ENCODE measurements around the gene CHD3.

Gene CHD3

DNA sequence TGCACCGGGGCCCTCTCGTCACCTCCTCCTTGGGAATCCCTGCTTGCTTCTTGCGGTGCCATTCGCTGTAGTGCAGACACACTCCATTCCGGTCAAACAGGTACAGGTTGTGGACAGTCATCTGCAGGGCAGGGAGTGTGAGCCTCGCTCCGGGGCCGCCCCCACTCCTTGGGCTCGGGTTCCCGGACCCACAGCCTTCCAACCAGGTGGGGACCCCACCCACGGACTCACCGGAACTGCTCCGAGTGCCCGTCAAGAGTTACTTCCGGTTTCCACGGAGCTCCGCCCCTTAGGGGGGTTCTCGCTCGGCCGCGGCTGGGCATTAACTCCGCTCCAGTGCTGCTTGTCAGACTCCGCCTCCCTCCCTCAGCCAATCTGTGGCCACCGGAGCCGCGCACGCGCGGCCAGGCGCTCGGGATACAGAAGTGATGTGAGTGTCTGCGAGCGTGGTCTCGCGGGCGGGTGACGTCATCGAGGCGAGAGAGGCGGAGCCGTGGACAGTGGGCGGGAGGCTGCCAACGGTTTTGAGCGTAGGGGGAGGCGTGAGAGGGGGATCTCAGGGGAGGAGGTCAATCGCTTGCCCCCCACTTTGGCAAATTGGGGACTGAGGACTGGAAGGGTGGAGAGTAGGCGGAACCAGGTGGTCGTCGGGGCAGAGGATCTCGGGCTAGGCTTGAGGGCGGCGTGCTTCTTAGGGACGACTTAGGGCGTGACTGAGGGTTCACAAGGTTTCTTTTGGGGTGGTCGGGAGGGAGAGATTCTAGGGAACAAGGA, 43.3 kb downstream of the CHD3 start, which contains the start of the genes CNTROB and TRAPPC1:
TSS of gene CNTROB (plus strand) at position 498 of the 774 bp plus-strand sequence. CDS start 874 bp downstream, outside the sequence.
TSS of gene TRAPPC1 (minus strand) at position 238 of the 774 bp plus-strand sequence. CDS start at position 121, 117 bp downstream.
- Histone ChIP-seq H3F3A (ENCODE audit: insufficient read depth, low read length) (no peaks in the 10 kb centered on the region), H3K36me3 (ENCODE audit: insufficient read depth, low read length) (peaks cover 34% of the 10 kb centered on the region), H3K9me2 (ENCODE audit: low read depth, low read length) (no peaks in the 10 kb centered on the region), H3K79me2 (ENCODE audit: insufficient read depth, low read length) (0 out of 2 replicates have a peak, but pooled peaks cover 4% of the 10 kb centered on the region), H3K9ac (ENCODE audit: low read length) (peak within 1 kb of the TSS; percentile 81), H3K4me2 (ENCODE audit: low read length) (peak within 1 kb of the TSS; percentile 95), H3K4me1 (ENCODE audit: insufficient read depth, low read length, severe bottlenecking) (peaks cover 51% of the 10 kb centered on the region), H3K27me3 (ENCODE audit: insufficient read depth, low read length) (no peaks in the 10 kb centered on the region), H3K27ac (ENCODE audit: low read depth, low read length, poor library complexity, severe bottlenecking) (peak within 1 kb of the TSS; percentile 51), H2AFZ (ENCODE audit: low read length) (no peak within 1 kb of the TSS), H3K9me3 (ENCODE audit: low read length) (no peaks in the 10 kb centered on the region), H3K4me3 (ENCODE audit: low read depth, low read length, poor library complexity, severe bottlenecking) (peak within 1 kb of the TSS; percentile 76), H4K20me1 (ENCODE audit: insufficient read depth, low read length) (no peaks in the 10 kb centered on the region)
- TF ChIP-seq EZH2 (IDR thresholded peaks at IDR 0.05; ENCODE audit: borderline replicate concordance, low read length) = no peak
- TF ChIP-seq, protein P1, sequence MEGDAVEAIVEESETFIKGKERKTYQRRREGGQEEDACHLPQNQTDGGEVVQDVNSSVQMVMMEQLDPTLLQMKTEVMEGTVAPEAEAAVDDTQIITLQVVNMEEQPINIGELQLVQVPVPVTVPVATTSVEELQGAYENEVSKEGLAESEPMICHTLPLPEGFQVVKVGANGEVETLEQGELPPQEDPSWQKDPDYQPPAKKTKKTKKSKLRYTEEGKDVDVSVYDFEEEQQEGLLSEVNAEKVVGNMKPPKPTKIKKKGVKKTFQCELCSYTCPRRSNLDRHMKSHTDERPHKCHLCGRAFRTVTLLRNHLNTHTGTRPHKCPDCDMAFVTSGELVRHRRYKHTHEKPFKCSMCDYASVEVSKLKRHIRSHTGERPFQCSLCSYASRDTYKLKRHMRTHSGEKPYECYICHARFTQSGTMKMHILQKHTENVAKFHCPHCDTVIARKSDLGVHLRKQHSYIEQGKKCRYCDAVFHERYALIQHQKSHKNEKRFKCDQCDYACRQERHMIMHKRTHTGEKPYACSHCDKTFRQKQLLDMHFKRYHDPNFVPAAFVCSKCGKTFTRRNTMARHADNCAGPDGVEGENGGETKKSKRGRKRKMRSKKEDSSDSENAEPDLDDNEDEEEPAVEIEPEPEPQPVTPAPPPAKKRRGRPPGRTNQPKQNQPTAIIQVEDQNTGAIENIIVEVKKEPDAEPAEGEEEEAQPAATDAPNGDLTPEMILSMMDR (IDR thresholded peaks at IDR 0.05; ENCODE audit: low read length) = no peak

DNA sequence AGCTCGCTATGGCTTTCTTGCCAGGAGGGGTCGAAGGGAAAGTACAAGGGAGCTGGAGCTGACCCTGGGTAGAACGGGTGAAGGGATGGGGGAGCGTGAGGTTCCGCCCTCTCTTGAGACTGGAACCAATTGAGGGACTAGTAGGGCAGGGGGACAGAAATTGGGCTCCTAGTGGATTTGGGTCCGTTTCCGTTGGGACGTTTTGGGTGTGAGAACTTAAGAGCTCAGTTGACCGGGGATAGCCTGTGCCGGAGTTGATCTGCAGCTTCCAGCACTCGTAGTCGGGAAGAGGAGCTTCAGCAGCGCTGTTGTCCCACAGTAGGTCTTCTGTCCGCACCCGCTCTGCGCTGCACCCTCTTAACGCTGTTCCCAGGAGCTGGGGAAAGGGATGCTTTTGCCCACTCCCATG, 43.9 kb downstream of the CHD3 start:
- Histone ChIP-seq H3K79me2 (ENCODE audit: insufficient read depth, low read length) (0 out of 2 replicates have a peak, but pooled peaks cover 4% of the 10 kb centered on the region), H3K4me3 (ENCODE audit: low read depth, low read length, poor library complexity, severe bottlenecking) (peak overlapping the region; percentile 76), H3K4me1 (ENCODE audit: insufficient read depth, low read length, severe bottlenecking) (peaks cover 51% of the 10 kb centered on the region), H3K9ac (ENCODE audit: low read length) (peak overlapping the region; percentile 71), H3K9me3 (ENCODE audit: low read length) (no peaks in the 10 kb centered on the region), H3F3A (ENCODE audit: insufficient read depth, low read length) (no peaks in the 10 kb centered on the region), H2AFZ (ENCODE audit: low read length) (no peak overlapping the region), H3K4me2 (ENCODE audit: low read length) (peak overlapping the region; percentile 95), H3K36me3 (ENCODE audit: insufficient read depth, low read length) (peaks cover 37% of the 10 kb centered on the region), H3K27ac (ENCODE audit: low read depth, low read length, poor library complexity, severe bottlenecking) (peak overlapping the region; percentile 51), H3K27me3 (ENCODE audit: insufficient read depth, low read length) (no peaks in the 10 kb centered on the region), H4K20me1 (ENCODE audit: insufficient read depth, low read length) (no peaks in the 10 kb centered on the region), H3K9me2 (ENCODE audit: low read depth, low read length) (no peaks in the 10 kb centered on the region)
- no peak for TF ChIP-seq EZH2 (IDR thresholded peaks at IDR 0.05; ENCODE audit: borderline replicate concordance, low read length)
- TF ChIP-seq, protein P1 (IDR thresholded peaks at IDR 0.05; ENCODE audit: low read length) = no peak

DNA sequence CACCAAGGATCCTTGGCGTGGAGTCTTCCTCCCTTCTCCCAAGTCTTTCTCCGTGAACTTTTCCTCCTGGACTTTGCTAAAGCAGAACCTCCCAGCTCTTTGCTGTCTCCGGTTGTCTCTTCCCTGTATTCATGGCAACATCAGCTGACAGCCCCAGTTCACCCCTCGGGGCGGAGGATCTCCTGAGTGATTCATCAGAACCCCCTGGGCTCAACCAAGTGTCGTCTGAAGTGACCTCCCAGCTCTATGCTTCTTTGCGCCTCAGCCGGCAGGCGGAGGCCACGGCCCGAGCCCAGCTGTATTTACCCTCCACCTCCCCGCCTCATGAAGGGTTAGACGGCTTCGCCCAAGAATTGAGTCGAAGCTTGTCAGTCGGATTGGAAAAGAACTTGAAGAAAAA, 44.4 kb downstream of the CHD3 start:
- peaks cover 51% of the 10 kb centered on the region for H3K4me1 ChIP-seq (ENCODE audit: insufficient read depth, low read length, severe bottlenecking)
- H4K20me1 ChIP-seq (ENCODE audit: insufficient read depth, low read length) = no peaks in the 10 kb centered on the region
- H3K36me3 ChIP-seq (ENCODE audit: insufficient read depth, low read length) = peaks cover 32% of the 10 kb centered on the region
- peak overlapping the region; percentile 76 for H3K4me3 ChIP-seq (ENCODE audit: low read depth, low read length, poor library complexity, severe bottlenecking)
- no peak for TF ChIP-seq EZH2 (IDR thresholded peaks at IDR 0.05; ENCODE audit: borderline replicate concordance, low read length)
- TF ChIP-seq, protein P1 (IDR thresholded peaks at IDR 0.05; ENCODE audit: low read length) = peak; percentile 6; the same call in 1 of the 2 replicates
- no peak overlapping the region for H2AFZ ChIP-seq (ENCODE audit: low read length)
- H3F3A ChIP-seq (ENCODE audit: insufficient read depth, low read length) = no peaks in the 10 kb centered on the region
- peak overlapping the region; percentile 51 for H3K27ac ChIP-seq (ENCODE audit: low read depth, low read length, poor library complexity, severe bottlenecking)
- peak overlapping the region; percentile 71 for H3K9ac ChIP-seq (ENCODE audit: low read length)
- H3K9me2 ChIP-seq (ENCODE audit: low read depth, low read length) = no peaks in the 10 kb centered on the region
- 0 out of 2 replicates have a peak, but pooled peaks cover 4% of the 10 kb centered on the region for H3K79me2 ChIP-seq (ENCODE audit: insufficient read depth, low read length)
- no peaks in the 10 kb centered on the region for H3K9me3 ChIP-seq (ENCODE audit: low read length)
- no peaks in the 10 kb centered on the region for H3K27me3 ChIP-seq (ENCODE audit: insufficient read depth, low read length)
- peak overlapping the region; percentile 95 for H3K4me2 ChIP-seq (ENCODE audit: low read length)

All from OCI-LY1 (cell line).